IPS-18a (cell line): ENCODE results near the gene SEPTIN7.

Experiments
- H3K27ac ChIP-seq: one replicate; pipeline ENCODE4 v1.5.1; 2013; ENCODE audit warnings: low read length
- H3K27me3 ChIP-seq: one replicate; pipeline ENCODE4 v1.6.1; 2013; ENCODE audit warnings: mild to moderate bottlenecking, low read length; ENCODE audit not compliant: control insufficient read depth, insufficient read depth
- H3K36me3 ChIP-seq: one replicate; pipeline ENCODE4 v1.6.1; 2013; ENCODE audit warnings: low read depth, low read length; ENCODE audit not compliant: control insufficient read depth
- H3K4me1 ChIP-seq: one replicate; pipeline ENCODE4 v1.6.1; 2013; ENCODE audit warnings: low read depth, low read length; ENCODE audit not compliant: control insufficient read depth
- H3K4me3 ChIP-seq: one replicate; pipeline ENCODE4 v1.5.1; 2013; ENCODE audit warnings: low read length
- H3K9ac ChIP-seq: one replicate; pipeline ENCODE4 v1.6.1; 2013; ENCODE audit warnings: mild to moderate bottlenecking, low read length, moderate library complexity
- H3K9me3 ChIP-seq: one replicate; pipeline ENCODE4 v1.6.1; 2013; ENCODE audit warnings: low read depth, low read length; ENCODE audit not compliant: control insufficient read depth

The SEPTIN7 gene

DNA sequence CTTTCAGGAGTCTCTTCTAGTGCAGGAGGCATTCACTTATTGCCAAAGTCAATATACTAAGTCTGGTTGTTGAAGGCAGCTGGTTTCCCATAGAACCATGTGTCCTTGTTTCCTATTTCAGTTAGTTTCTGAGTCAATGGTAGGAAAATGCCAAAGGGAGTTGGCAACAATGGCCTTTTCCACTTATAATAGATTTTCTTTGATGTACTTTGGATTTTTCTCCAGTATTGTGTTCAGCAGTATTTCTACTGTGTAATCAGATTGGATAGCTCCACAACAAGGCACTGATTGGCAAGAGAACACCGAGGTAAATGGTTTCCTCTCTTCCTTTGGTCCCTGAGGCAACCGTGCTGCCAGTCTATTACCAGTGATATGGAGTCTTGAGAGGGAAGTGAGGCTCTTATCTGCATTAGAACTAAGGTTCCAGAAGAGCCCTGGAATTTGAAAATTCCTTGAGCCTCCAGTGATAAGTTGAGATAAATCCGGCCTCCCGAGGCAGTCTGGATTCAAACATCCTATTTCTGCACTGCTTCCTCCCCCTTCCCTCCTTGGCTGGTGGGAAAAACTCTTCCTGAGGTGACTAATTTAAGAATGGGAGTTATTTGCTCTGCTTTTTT is 7.9 kb upstream of the SEPTIN7 start:
- no peak overlapping the region for H3K4me3 ChIP-seq
- no peaks in the 10 kb centered on the region for H3K27me3 ChIP-seq
- H3K9ac ChIP-seq = no peak overlapping the region
- H3K36me3 ChIP-seq = no peaks in the 10 kb centered on the region
- H3K4me1 ChIP-seq = no peaks in the 10 kb centered on the region
- H3K9me3 ChIP-seq = no peaks in the 10 kb centered on the region
- no peak overlapping the region for H3K27ac ChIP-seq

DNA sequence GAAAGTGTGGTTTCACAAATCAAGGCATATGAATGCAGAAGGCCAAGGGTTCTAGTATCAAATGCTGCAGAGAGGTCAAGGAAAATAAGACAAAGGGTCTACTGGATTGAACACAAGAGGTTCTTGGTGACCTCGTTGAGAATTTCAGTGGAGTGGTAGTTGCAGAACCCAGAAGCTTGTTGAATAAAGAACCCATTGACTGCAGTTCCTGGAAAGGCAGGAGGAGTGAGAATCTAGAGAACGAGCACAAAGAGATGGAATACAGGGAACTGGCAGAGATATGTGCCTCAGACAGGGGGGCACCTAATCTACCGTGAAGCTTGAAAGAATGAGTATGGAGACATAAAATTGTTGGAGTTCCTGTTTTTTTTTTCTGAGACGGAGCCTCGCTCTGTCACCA is 3.5 kb upstream of the SEPTIN7 start:
- no peak overlapping the region for H3K27ac ChIP-seq

GRCh38 chr7:35799846-35800717 is 775 bp upstream of the SEPTIN7 start:
- Histone ChIP-seq H3K27me3 (no peaks in the 10 kb centered on the region), H3K9me3 (no peaks in the 10 kb centered on the region), H3K4me3 (peak overlapping the region; percentile 90), H3K36me3 (no peaks in the 10 kb centered on the region), H3K27ac (peak overlapping the region; percentile 98), H3K4me1 (peaks cover 18% of the 10 kb centered on the region), H3K9ac (peak overlapping the region; percentile 91)

More for the DNA sequence above, 3.5 kb upstream of the SEPTIN7 start:
- H3K4me1 ChIP-seq = peaks cover 2% of the 10 kb centered on the region
- no peaks in the 10 kb centered on the region for H3K27me3 ChIP-seq
- no peak overlapping the region for H3K9ac ChIP-seq
- no peaks in the 10 kb centered on the region for H3K9me3 ChIP-seq
- H3K4me3 ChIP-seq = no peak overlapping the region
- H3K36me3 ChIP-seq = no peaks in the 10 kb centered on the region

GRCh38 chr7:35801392-35802101 is 690 bp downstream of the SEPTIN7 start:
- peaks cover 21% of the 10 kb centered on the region for H3K4me1 ChIP-seq
- H3K27me3 ChIP-seq = no peaks in the 10 kb centered on the region
- no peaks in the 10 kb centered on the region for H3K9me3 ChIP-seq
- H3K4me3 ChIP-seq = peak overlapping the region; percentile 90
- H3K36me3 ChIP-seq = no peaks in the 10 kb centered on the region
- H3K9ac ChIP-seq = peak overlapping the region; percentile 91
- no peak overlapping the region for H3K27ac ChIP-seq

- Histone ChIP-seq H3K27ac (peak overlapping the region; percentile 13), H3K4me1 (peaks cover 21% of the 10 kb centered on the region), H3K9ac (peak overlapping the region; percentile 91), H3K9me3 (no peaks in the 10 kb centered on the region), H3K36me3 (no peaks in the 10 kb centered on the region), H3K27me3 (no peaks in the 10 kb centered on the region), H3K4me3 (peak overlapping the region; percentile 90)
Measured at GRCh38 chr7:35802102-35802466, 1.2 kb downstream of the SEPTIN7 start.

DNA sequence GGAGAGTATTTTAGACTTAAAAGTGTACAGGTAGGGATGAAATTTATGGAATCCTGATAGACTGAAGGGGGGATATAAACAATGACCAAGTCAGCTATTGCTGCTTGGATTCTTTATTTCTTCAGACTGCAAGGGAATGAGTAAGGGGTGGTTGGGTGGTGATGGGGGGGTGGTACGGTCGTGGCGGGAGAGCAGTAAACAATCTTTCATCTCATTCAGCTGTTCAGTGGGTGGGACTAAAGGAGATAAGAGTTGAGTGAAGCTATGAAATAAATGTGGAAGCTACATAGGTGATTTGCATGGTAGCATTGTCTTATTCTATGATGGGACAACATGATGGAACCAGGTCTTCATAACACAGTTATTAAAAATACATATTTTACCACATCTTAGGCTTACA is 1.8 kb downstream of the SEPTIN7 start:
- H3K27ac ChIP-seq = no peak overlapping the region
- peaks cover 21% of the 10 kb centered on the region for H3K4me1 ChIP-seq
- no peak overlapping the region for H3K9ac ChIP-seq

GRCh38 chr7:35804231-35804970 is 3.5 kb downstream of the SEPTIN7 start:
- H3K4me3 ChIP-seq = no peak overlapping the region

More for the DNA sequence above, 1.8 kb downstream of the SEPTIN7 start:
- Histone ChIP-seq H3K27me3 (no peaks in the 10 kb centered on the region), H3K36me3 (no peaks in the 10 kb centered on the region), H3K4me3 (peak overlapping the region; percentile 90), H3K9me3 (no peaks in the 10 kb centered on the region)

GRCh38 chr7:35805876-35806275 is 5.0 kb downstream of the SEPTIN7 start:
- Histone ChIP-seq H3K36me3 (no peaks in the 10 kb centered on the region), H3K4me3 (no peak overlapping the region), H3K27me3 (no peaks in the 10 kb centered on the region), H3K9ac (no peak overlapping the region), H3K9me3 (no peaks in the 10 kb centered on the region), H3K27ac (no peak overlapping the region), H3K4me1 (peaks cover 21% of the 10 kb centered on the region)

More at GRCh38 chr7:35804231-35804970, 3.5 kb downstream of the SEPTIN7 start:
- Histone ChIP-seq H3K4me1 (peaks cover 21% of the 10 kb centered on the region), H3K36me3 (no peaks in the 10 kb centered on the region), H3K27me3 (no peaks in the 10 kb centered on the region), H3K27ac (no peak overlapping the region), H3K9me3 (no peaks in the 10 kb centered on the region), H3K9ac (no peak overlapping the region)

DNA sequence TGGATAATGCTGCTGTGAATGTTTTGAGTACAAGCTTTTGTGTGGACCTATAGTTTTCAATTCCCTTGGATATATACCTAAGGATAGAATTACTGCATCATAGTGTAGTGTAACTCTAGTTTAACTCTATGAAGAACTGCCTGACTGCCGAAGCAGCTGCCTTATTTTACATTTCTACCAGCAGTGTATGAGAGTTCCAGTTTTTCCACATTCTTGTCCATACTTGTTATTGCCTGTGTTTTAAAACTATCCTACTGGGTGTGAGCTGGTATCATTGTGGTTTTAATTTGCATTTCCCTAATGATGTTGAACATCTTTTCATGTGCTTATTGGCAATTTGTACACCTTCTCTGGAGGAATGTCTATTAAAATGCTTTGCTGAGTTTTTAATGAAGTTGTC is 15.7 kb downstream of the SEPTIN7 start:
- Histone ChIP-seq H3K4me1 (peaks cover 14% of the 10 kb centered on the region), H3K9me3 (no peaks in the 10 kb centered on the region), H3K36me3 (no peaks in the 10 kb centered on the region), H3K27ac (no peak overlapping the region), H3K27me3 (no peaks in the 10 kb centered on the region), H3K4me3 (no peak overlapping the region), H3K9ac (no peak overlapping the region)

DNA sequence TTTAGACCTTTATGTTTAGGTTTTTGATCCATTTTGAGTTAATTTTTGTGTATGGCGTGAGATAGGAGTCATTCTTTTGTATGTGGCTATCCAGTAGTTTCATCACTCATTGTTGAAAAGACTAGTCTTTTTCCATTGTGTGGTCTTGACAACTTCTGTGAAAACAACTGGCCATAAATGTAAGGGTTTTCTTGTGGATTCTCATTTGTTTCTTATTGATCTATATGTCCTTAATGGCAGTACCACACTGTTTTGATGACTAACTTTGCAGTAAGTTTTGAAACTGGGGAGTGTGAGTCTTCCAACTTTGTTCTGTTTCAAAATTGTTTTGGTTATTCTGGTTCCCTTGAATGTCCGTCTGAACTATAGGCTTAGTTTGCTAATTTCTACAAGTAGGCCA is 16.3 kb downstream of the SEPTIN7 start:
- H3K27me3 ChIP-seq = no peaks in the 10 kb centered on the region
- no peaks in the 10 kb centered on the region for H3K9me3 ChIP-seq

GRCh38 chr7:35817930-35818329 is 17.1 kb downstream of the SEPTIN7 start:
- no peaks in the 10 kb centered on the region for H3K27me3 ChIP-seq
- no peaks in the 10 kb centered on the region for H3K36me3 ChIP-seq
- H3K9me3 ChIP-seq = no peaks in the 10 kb centered on the region

More for the DNA sequence above, 16.3 kb downstream of the SEPTIN7 start:
- no peak overlapping the region for H3K27ac ChIP-seq
- no peak overlapping the region for H3K4me3 ChIP-seq
- peaks cover 14% of the 10 kb centered on the region for H3K4me1 ChIP-seq
- H3K9ac ChIP-seq = no peak overlapping the region
- H3K36me3 ChIP-seq = no peaks in the 10 kb centered on the region

More at GRCh38 chr7:35817930-35818329, 17.1 kb downstream of the SEPTIN7 start:
- Histone ChIP-seq H3K4me1 (peaks cover 14% of the 10 kb centered on the region), H3K27ac (no peak overlapping the region), H3K9ac (no peak overlapping the region), H3K4me3 (no peak overlapping the region)
